SK-N-SH (cell line): Measurements from ENCODE around the gene TFR2.

ENCODE experiments used
- FOXM1 ChIP-seq: IDR thresholded peaks from 2 replicates; pipeline ENCODE4 v1.4.0; 2012; ENCODE audit warnings: low read depth, mild to moderate bottlenecking
- GABPA ChIP-seq: IDR thresholded peaks from 2 replicates; pipeline ENCODE4 v1.4.0; 2012; ENCODE audit warnings: low read depth, mild to moderate bottlenecking
- POLR2AphosphoS5 ChIP-seq: IDR thresholded peaks from 2 replicates; pipeline ENCODE4 v1.6.1; 2012; ENCODE audit warnings: low read depth, low read length
- RAD21 ChIP-seq: IDR thresholded peaks from 2 replicates; pipeline ENCODE4 v1.6.1; 2012; ENCODE audit warnings: mild to moderate bottlenecking, low read length
- RXRA ChIP-seq: IDR thresholded peaks from 2 replicates; pipeline ENCODE4 v1.4.0; 2012; ENCODE audit warnings: low read depth, mild to moderate bottlenecking, borderline replicate concordance
- TAF1 ChIP-seq: IDR thresholded peaks from 2 replicates; pipeline ENCODE4 v1.6.1; 2012; ENCODE audit warnings: low read depth, mild to moderate bottlenecking, low read length, moderate library complexity, borderline replicate concordance
- TF ChIP-seq, protein P1 (sequence below): fragments of 200-600 bp; sonication (generic); IDR thresholded peaks from 2 replicates; pipeline ENCODE4 v1.6.1; 2017; ENCODE audit warnings: antibody characterized with exemption, mild to moderate bottlenecking, moderate library complexity

DNA sequence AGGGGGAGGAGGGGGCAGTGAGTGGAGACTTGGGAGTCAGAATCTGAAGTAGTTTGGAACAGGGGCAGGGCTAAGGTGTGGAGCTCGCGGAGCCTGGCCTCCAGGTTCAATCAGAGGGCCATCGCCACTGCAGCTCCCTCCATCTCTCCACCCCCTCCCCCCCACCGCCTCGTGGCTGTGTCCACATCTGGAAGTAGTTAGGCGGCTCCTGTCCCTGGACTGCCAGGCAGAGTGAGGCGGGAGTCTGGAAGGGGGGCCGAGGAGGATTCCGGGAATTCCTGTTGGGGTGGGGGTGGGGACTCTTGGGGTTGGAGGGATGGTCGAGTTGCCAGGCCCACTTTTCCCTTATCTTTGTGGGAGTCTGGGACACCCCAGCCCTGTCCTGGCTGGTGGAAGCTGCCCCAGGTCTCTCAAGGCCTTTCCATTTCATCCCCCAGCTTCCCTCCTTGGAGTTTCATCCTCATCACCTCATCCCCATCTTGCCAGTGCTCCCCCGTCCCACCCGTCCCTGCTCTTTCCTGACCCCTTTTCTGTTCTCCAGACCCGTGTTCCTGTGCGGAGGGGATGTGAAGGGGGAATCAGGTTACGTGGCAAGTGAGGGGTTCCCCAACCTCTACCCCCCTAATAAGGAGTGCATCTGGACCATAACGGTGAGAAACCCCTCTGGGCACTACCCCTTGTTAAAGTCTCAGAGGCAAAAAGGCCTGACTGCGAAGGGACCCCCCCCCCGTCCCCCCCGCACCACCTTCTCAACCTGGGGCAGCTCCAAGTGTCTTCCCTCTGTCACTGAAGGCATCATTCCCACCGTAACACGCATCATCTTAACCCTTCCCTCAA is 38.2 kb downstream of the TFR2 start:
- peak; percentile 78; the same call in 1 of the 2 replicates for TF ChIP-seq FOXM1
- peak; percentile 95 for TF ChIP-seq POLR2AphosphoS5
- TF ChIP-seq, protein P1, sequence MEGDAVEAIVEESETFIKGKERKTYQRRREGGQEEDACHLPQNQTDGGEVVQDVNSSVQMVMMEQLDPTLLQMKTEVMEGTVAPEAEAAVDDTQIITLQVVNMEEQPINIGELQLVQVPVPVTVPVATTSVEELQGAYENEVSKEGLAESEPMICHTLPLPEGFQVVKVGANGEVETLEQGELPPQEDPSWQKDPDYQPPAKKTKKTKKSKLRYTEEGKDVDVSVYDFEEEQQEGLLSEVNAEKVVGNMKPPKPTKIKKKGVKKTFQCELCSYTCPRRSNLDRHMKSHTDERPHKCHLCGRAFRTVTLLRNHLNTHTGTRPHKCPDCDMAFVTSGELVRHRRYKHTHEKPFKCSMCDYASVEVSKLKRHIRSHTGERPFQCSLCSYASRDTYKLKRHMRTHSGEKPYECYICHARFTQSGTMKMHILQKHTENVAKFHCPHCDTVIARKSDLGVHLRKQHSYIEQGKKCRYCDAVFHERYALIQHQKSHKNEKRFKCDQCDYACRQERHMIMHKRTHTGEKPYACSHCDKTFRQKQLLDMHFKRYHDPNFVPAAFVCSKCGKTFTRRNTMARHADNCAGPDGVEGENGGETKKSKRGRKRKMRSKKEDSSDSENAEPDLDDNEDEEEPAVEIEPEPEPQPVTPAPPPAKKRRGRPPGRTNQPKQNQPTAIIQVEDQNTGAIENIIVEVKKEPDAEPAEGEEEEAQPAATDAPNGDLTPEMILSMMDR = no peak
- peak; percentile 81; the same call in 1 of the 2 replicates for TF ChIP-seq RXRA
- no peak for TF ChIP-seq GABPA
- peak; percentile 12; the same call in 1 of the 2 replicates for TF ChIP-seq RAD21
- peak; percentile 80 for TF ChIP-seq TAF1
